ENCODE data around the gene CYP11A1.

GRCh38 chr15:74303741-74304309 is 63.6 kb downstream of the CYP11A1 start:
- no peak for TF ChIP-seq CTCF (IDR thresholded peaks at IDR 0.05)
- no peak for TF ChIP-seq POLR2A (IDR thresholded peaks at IDR 0.05)

All from esophagus squamous epithelium (tissue), 4 donors.